Ectodermal cell (in vitro differentiated cells): ENCODE data around the gene GNA15.
"Not testable (repeated sequence)": the region's sequence is repeated elsewhere in the genome, so short reads cannot be mapped to it uniquely, and the experiment has no call there.

Experiments used
- H3K27ac ChIP-seq: 2 replicates; pipeline ENCODE4 v1.7.0; 2013; ENCODE audit warnings: mild to moderate bottlenecking, low read depth, low read length; ENCODE audit not compliant: insufficient read depth, poor library complexity, severe bottlenecking
- H3K27me3 ChIP-seq: 2 replicates; pipeline ENCODE4 v1.7.0; 2013; ENCODE audit warnings: mild to moderate bottlenecking, low read length; ENCODE audit not compliant: insufficient read depth, control insufficient read depth, poor library complexity, severe bottlenecking
- H3K36me3 ChIP-seq: one replicate; pipeline ENCODE4 v1.7.0; 2013; ENCODE audit warnings: low read length; ENCODE audit not compliant: control insufficient read depth, insufficient read depth
- H3K4me1 ChIP-seq: one replicate; pipeline ENCODE4 v1.7.0; 2013; ENCODE audit warnings: low read length; ENCODE audit not compliant: control insufficient read depth, insufficient read depth
- H3K4me3 ChIP-seq: 2 replicates; pipeline ENCODE4 v1.7.0; 2013; ENCODE audit warnings: low read depth, low read length, control low read depth; ENCODE audit not compliant: insufficient read depth
- H3K9me3 ChIP-seq: 2 replicates; pipeline ENCODE4 v1.7.0; 2013; ENCODE audit warnings: mild to moderate bottlenecking, low read length, moderate library complexity; ENCODE audit not compliant: control insufficient read depth
- WGBS, 2 experiments: methylation state at CpG; one replicate each; pipeline ENCODE4 v1.1.7; 2013; ENCODE audit warnings: missing lambda C conversion rate in 2 of 2; 5-methylcytosine and 5-hydroxymethylcytosine counted together

The GNA15 gene

DNA sequence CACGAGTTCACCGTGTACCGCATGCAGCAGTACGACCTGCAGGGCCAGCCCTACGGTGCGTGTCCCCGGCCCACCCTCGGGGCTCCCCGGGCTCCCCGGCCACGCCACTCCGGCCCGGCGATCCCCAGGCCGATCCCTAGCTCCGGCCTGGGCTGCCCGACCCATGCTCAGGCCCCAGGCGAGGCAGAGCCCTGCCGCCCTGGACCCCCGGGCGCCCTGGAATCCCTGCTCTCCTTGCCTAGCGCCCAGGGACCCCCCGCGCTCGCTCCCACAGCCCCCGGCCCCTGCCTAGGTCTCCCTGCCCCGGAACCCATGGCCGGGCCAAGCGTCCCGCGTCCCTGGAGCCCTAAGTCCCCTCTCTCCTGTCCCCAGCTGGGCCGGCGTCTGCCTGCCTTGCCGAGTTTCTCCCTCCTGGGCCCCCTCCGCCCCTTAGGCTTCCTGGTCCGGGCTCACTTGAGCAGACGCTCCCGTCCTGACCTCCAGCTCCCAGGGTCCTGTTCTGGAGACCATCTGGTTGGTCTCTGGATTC lies 50.4 kb downstream of the GNA15 start:
- 1% methylated on average over 38 of the region's 38 CpGs for WGBS, 2 experiments
- Histone ChIP-seq H3K27ac (no peak overlapping the region), H3K9me3 (no peaks in the 10 kb centered on the region)

GRCh38 chr19:3186891-3187661 lies 51.2 kb downstream of the GNA15 start:
- Histone ChIP-seq H3K36me3 (peaks cover 4% of the 10 kb centered on the region), H3K4me1 (peaks cover 12% of the 10 kb centered on the region), H3K4me3 (peak overlapping the region; percentile 96), H3K9me3 (no peaks in the 10 kb centered on the region), H3K27me3 (no peaks in the 10 kb centered on the region), H3K27ac (no peak overlapping the region)
- WGBS, 2 experiments = 76 to 77% methylated on average over 23 of the region's 23 CpGs

More for the DNA sequence above, 50.4 kb downstream of the GNA15 start:
- Histone ChIP-seq H3K36me3 (peaks cover 4% of the 10 kb centered on the region), H3K4me3 (peak overlapping the region; percentile 96), H3K4me1 (peaks cover 12% of the 10 kb centered on the region), H3K27me3 (no peaks in the 10 kb centered on the region)

DNA sequence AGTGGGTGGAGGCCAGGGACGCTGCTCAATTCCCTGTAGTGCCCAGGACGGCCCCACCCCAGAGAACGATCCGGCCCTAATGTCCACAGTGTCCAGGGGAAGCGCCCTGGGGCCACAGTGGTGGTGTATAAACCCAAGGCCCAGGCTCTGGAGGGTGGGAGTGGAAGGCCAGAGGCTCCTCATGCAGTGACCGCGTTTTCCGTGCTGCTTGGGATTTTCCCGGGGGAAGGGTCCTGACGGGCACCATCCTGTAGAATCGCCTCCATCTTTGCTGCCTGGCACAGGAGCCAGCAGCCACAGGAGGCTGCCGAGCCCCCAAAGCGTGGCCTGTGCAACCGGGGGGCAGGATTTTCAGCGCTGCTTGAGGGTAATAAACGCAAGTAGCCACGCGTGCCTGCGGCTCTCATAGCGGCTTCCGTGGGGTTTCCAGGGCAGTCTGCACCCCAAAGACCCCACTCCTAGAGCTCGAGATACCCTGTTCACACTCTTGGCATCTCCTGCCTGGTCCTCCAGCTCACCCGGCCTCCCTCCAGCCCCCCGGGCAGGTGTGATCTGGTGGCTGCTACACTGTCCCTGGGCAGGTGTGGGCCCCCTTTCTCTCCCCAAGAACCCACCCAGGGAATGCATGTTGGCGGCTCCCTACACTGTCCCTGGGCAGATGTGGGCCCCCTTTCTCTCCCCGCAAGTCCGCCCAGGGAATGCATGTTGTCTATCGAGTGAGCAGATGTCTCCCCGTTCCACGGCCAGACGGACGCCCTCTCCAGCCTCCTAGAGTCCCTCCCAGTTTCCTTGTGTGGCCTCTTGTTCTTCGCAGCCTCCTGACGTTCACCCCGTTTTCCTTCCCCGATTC lies 52.1 kb downstream of the GNA15 start:
- no peaks in the 10 kb centered on the region for H3K9me3 ChIP-seq
- H3K27ac ChIP-seq = no peak overlapping the region
- 90 to 91% methylated on average over 36 of the region's 36 CpGs for WGBS, 2 experiments
- peaks cover 12% of the 10 kb centered on the region for H3K4me1 ChIP-seq
- H3K36me3 ChIP-seq = peaks cover 4% of the 10 kb centered on the region
- H3K27me3 ChIP-seq = no peaks in the 10 kb centered on the region
- no peak overlapping the region for H3K4me3 ChIP-seq

GRCh38 chr19:3188627-3189596 lies 53.1 kb downstream of the GNA15 start:
- peaks cover 4% of the 10 kb centered on the region for H3K36me3 ChIP-seq
- peaks cover 12% of the 10 kb centered on the region for H3K4me1 ChIP-seq
- H3K27me3 ChIP-seq = no peaks in the 10 kb centered on the region
- WGBS, 2 experiments = 94 to 95% methylated on average over 35 of the region's 35 CpGs
- H3K4me3 ChIP-seq = no peak overlapping the region
- H3K27ac ChIP-seq = no peak overlapping the region
- H3K9me3 ChIP-seq = no peaks in the 10 kb centered on the region

GRCh38 chr19:3189702-3190469 lies 54.1 kb downstream of the GNA15 start:
- no peaks in the 10 kb centered on the region for H3K9me3 ChIP-seq
- no peaks in the 10 kb centered on the region for H3K27me3 ChIP-seq
- 89 to 91% methylated on average over 28 of the region's 28 CpGs for WGBS, 2 experiments
- H3K4me1 ChIP-seq = peaks cover 12% of the 10 kb centered on the region
- peaks cover 4% of the 10 kb centered on the region for H3K36me3 ChIP-seq
- H3K27ac ChIP-seq = no peak overlapping the region
- H3K4me3 ChIP-seq = no peak overlapping the region

DNA sequence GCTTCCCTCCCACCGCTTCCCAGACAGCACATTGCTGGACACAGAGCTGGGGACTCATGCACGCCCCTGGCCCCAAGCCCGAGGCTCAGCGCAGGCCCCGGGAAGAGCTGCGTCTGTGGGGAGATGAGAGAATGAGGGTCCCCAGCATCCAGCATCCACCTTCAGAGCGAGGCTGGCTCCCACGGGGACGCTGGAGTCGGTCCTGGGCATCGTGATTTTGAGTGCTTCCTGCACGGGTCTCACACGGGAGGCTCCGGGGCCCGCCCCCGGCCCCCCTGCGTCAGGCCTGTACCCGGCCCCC lies 54.6 kb downstream of the GNA15 start:
- Histone ChIP-seq H3K9me3 (no peaks in the 10 kb centered on the region), H3K27me3 (no peaks in the 10 kb centered on the region), H3K36me3 (peaks cover 4% of the 10 kb centered on the region), H3K27ac (no peak overlapping the region), H3K4me1 (peaks cover 12% of the 10 kb centered on the region), H3K4me3 (no peak overlapping the region)
- WGBS, 2 experiments = 94 to 96% methylated on average over 18 of the region's 18 CpGs

GRCh38 chr19:3190921-3191805 lies 55.3 kb downstream of the GNA15 start:
- H3K4me1 ChIP-seq = peaks cover 12% of the 10 kb centered on the region
- H3K9me3 ChIP-seq = no peaks in the 10 kb centered on the region
- no peaks in the 10 kb centered on the region for H3K27me3 ChIP-seq
- no peak overlapping the region for H3K27ac ChIP-seq
- peaks cover 4% of the 10 kb centered on the region for H3K36me3 ChIP-seq
- WGBS, 2 experiments = 91 to 92% methylated on average over 46 of the region's 46 CpGs
- H3K4me3 ChIP-seq = no peak overlapping the region

DNA sequence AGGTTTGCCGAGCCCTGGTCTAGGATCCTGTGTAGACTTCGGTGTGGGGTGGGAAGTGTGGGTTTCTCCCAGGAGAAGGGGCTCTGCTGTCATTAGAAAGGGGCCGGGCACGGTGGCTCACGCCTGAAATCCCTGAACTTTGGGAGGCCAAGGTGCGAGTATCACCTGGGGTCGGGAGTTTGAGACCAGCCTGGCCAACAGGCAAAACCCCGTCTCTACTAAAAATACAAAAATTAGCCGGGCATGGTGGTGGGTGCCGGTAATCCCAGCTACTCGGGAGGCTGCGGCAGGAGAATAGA lies 55.9 kb downstream of the GNA15 start:
- 94% methylated on average over 12 of the region's 12 CpGs for WGBS, 2 experiments
- not testable (repeated sequence) for H3K27ac ChIP-seq, H3K9me3 ChIP-seq, H3K4me1 ChIP-seq, H3K4me3 ChIP-seq, H3K36me3 ChIP-seq, H3K27me3 ChIP-seq

DNA sequence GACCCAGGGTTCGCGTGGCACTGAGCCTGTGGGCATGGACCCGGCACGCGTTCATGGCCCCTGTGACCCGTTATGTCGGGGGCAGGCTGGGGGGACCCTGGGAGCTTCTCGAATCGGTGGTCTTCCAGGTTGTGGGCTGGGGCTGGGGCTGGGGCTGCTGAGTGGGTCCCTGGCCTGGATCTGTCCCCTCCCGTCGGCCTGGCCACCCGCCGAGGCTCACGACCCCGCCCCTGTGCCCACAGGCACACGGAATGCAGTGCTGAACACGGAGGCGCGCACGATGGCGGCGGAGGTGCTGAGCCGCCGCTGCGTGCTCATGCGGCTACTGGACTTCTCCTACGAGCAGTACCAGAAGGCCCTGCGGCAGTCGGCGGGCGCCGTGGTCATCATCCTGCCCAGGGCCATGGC lies 56.4 kb downstream of the GNA15 start:
- peaks cover 4% of the 10 kb centered on the region for H3K36me3 ChIP-seq
- H3K27me3 ChIP-seq = no peaks in the 10 kb centered on the region
- 95 to 96% methylated on average over 32 of the region's 32 CpGs for WGBS, 2 experiments

More for the DNA sequence above, 56.4 kb downstream of the GNA15 start:
- Histone ChIP-seq H3K4me1 (peaks cover 3% of the 10 kb centered on the region), H3K4me3 (no peak overlapping the region), H3K9me3 (no peaks in the 10 kb centered on the region), H3K27ac (no peak overlapping the region)
